ENCODE measurements around the gene CEND1.

GRCh38 chr11:794766-795633, 5.1 kb upstream of the CEND1 start:
- TF ChIP-seq CTCF (IDR thresholded peaks at IDR 0.05) (no peak), POLR2A (IDR thresholded peaks at IDR 0.05) (no peak)

Measured in tibial nerve (tissue), 3 donors.